DOHH2 (cell line): ENCODE data around the gene BORCS8.

Experiments
- EZH2phosphoT487 ChIP-seq: fragments of 200-600 bp; sonication (generic); IDR thresholded peaks from 2 replicates; pipeline ENCODE4 v1.6.1; 2017; ENCODE audit warnings: borderline replicate concordance, mild to moderate bottlenecking, antibody characterized with exemption, low read length, moderate library complexity, mixed read lengths
- TF ChIP-seq, protein P1 (sequence below): fragments of 200-600 bp; sonication (generic); IDR thresholded peaks from one replicate; pipeline ENCODE4 v1.5.1; 2014; ENCODE audit warnings: antibody characterized with exemption, mild to moderate bottlenecking, low read depth, low read length; ENCODE audit not compliant: poor library complexity, severe bottlenecking

- no peak for TF ChIP-seq EZH2phosphoT487
- TF ChIP-seq, protein P1, sequence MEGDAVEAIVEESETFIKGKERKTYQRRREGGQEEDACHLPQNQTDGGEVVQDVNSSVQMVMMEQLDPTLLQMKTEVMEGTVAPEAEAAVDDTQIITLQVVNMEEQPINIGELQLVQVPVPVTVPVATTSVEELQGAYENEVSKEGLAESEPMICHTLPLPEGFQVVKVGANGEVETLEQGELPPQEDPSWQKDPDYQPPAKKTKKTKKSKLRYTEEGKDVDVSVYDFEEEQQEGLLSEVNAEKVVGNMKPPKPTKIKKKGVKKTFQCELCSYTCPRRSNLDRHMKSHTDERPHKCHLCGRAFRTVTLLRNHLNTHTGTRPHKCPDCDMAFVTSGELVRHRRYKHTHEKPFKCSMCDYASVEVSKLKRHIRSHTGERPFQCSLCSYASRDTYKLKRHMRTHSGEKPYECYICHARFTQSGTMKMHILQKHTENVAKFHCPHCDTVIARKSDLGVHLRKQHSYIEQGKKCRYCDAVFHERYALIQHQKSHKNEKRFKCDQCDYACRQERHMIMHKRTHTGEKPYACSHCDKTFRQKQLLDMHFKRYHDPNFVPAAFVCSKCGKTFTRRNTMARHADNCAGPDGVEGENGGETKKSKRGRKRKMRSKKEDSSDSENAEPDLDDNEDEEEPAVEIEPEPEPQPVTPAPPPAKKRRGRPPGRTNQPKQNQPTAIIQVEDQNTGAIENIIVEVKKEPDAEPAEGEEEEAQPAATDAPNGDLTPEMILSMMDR, result no peak
Observed at GRCh38 chr19:19162495-19162894, 29.5 kb downstream of the BORCS8 start.
